Liver (tissue), 3 donors: ENCODE results near the gene FARS2.

Experiments used
- FOXA1 ChIP-seq: IDR thresholded peaks from 2 replicates; pipeline ENCODE4 v1.6.1; 2016; ENCODE audit warnings: antibody characterized with exemption
- MAX ChIP-seq: IDR thresholded peaks from 2 replicates; pipeline ENCODE4 v1.6.1; 2016; ENCODE audit warnings: antibody characterized with exemption
- RAD21 ChIP-seq, 2 donors: IDR thresholded peaks; 2 replicates each; pipeline ENCODE4 v1.6.1; 2016; ENCODE audit warnings: antibody characterized with exemption in 2 of 2, mild to moderate bottlenecking in 2 of 2
- REST ChIP-seq: IDR thresholded peaks from 2 replicates; pipeline ENCODE4 v1.6.1; 2016; ENCODE audit warnings: antibody characterized with exemption, mild to moderate bottlenecking
- SP1 ChIP-seq: IDR thresholded peaks from 2 replicates; pipeline ENCODE4 v1.6.1; 2018; ENCODE audit warnings: antibody characterized with exemption, mild to moderate bottlenecking
- TAF1 ChIP-seq: conservative IDR thresholded peaks from 2 replicates; pipeline ENCODE4 v1.6.1; 2016; ENCODE audit warnings: antibody characterized with exemption, mild to moderate bottlenecking
- YY1 ChIP-seq: IDR thresholded peaks from 2 replicates; pipeline ENCODE4 v1.6.1; 2016; ENCODE audit warnings: antibody characterized with exemption, mild to moderate bottlenecking
- ZBTB33 ChIP-seq: IDR thresholded peaks from 2 replicates; pipeline ENCODE4 v1.6.1; 2016; ENCODE audit warnings: antibody characterized with exemption
- TF ChIP-seq, protein P1 (sequence below): fragments of 150-350 bp; IDR thresholded peaks from 2 replicates; pipeline ENCODE4 v1.5.1; 2017; ENCODE audit warnings: improper control_type of control experiment, low read depth, low read length; ENCODE audit not compliant: missing input control
- TF ChIP-seq, protein P2 (sequence below): IDR thresholded peaks from 2 replicates; pipeline ENCODE4 v1.6.1; 2016; ENCODE audit warnings: antibody characterized with exemption
- donor health status: healthy.
- donor health status: healthy.

- TF ChIP-seq, protein P1, sequence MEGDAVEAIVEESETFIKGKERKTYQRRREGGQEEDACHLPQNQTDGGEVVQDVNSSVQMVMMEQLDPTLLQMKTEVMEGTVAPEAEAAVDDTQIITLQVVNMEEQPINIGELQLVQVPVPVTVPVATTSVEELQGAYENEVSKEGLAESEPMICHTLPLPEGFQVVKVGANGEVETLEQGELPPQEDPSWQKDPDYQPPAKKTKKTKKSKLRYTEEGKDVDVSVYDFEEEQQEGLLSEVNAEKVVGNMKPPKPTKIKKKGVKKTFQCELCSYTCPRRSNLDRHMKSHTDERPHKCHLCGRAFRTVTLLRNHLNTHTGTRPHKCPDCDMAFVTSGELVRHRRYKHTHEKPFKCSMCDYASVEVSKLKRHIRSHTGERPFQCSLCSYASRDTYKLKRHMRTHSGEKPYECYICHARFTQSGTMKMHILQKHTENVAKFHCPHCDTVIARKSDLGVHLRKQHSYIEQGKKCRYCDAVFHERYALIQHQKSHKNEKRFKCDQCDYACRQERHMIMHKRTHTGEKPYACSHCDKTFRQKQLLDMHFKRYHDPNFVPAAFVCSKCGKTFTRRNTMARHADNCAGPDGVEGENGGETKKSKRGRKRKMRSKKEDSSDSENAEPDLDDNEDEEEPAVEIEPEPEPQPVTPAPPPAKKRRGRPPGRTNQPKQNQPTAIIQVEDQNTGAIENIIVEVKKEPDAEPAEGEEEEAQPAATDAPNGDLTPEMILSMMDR, result no peak
- TF ChIP-seq SP1 (no peak), TAF1 (no peak), FOXA1 (no peak), YY1 (no peak), RAD21 (IDR thresholded peaks at IDR 0.05) (no peak), MAX (no peak), REST (no peak), ZBTB33 (no peak)
- TF ChIP-seq, protein P2, sequence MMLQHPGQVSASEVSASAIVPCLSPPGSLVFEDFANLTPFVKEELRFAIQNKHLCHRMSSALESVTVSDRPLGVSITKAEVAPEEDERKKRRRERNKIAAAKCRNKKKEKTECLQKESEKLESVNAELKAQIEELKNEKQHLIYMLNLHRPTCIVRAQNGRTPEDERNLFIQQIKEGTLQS, result no peak
These were observed 238.5 kb downstream of the FARS2 start for GRCh38 chr6:5499644-5500306.
